A549 (cell line): ENCODE measurements around the gene SUN1. TPM values are rescaled to one million over a fixed set of nuclear protein-coding genes. Genes with fewer than 3 reads are reported as not detected.

Source experiments
- ATAC-seq, 2 experiments: fragments of 200-7000 bp in 1 of 2; fragments of >200 bp in 1 of 2; cut with Nextera tagmentation in 1 of 2; cut with Tn5 transposase in 1 of 2; 3 replicates each; pipeline versions ENCODE4 v1.8.0 to v1.9.1; 2018 to 2020; ENCODE audit warnings: mild to moderate bottlenecking in 1 of 2, moderate library complexity in 1 of 2
- CTCF ChIA-PET: fragments of 300-600 bp; sonication (Branson Sonifier 250); formaldehyde crosslinking; extraction: SDS; loops from one replicate; lab custom pipeline; 2021; ENCODE audit warnings: antibody characterized with exemption, inconsistent platforms; lab: Yijun Ruan, JAX
- POLR2A ChIA-PET: fragments of 350-600 bp; formaldehyde crosslinking; extraction: SDS; loops from one replicate; lab custom pipeline; 2021; ENCODE audit warnings: antibody characterized with exemption, inconsistent platforms; lab: Yijun Ruan, JAX
- DNase-seq, 2 experiments: peaks; one replicate each; pipeline versions ENCODE4 v3.0.0 to v3.0.0-alpha.2; 2011 to 2016; ENCODE audit warnings: low read depth in 1 of 2, low spot score in 1 of 2
- FAIRE-seq: peaks from 2 replicates; lab custom pipeline; 2011; peaks lifted over from hg19 to GRCh38; lab: Jason Lieb, UNC
- H3K27ac ChIP-seq, 2 experiments: fragments of >200 bp; sonication (Bioruptor Twin); formaldehyde crosslinking; 3 replicates each; pipeline ENCODE4 v1.5.1; 2016 to 2017
- H3K4me1 ChIP-seq: fragments of >200 bp; sonication (Bioruptor Twin); formaldehyde crosslinking; 3 replicates; pipeline ENCODE4 v1.6.1; 2016
- H3K4me2 ChIP-seq: fragments of >200 bp; sonication (Bioruptor Twin); formaldehyde crosslinking; 3 replicates; pipeline ENCODE4 v1.6.1; 2016
- H3K4me3 ChIP-seq: fragments of >200 bp; sonication (Bioruptor Twin); formaldehyde crosslinking; 3 replicates; pipeline ENCODE4 v1.5.1; 2016
- H3K9me3 ChIP-seq: fragments of >200 bp; sonication (Bioruptor Twin); formaldehyde crosslinking; 3 replicates; pipeline ENCODE4 v1.6.1; 2016
- ATOH8 ChIP-seq: fragments of 250-450 bp; sonication (Bioruptor Pico); IDR thresholded peaks from 2 replicates; pipeline ENCODE4 v1.5.0; 2020; ENCODE audit warnings: low read depth, mild to moderate bottlenecking, moderate library complexity
- BHLHE40 ChIP-seq: IDR thresholded peaks from 2 replicates; pipeline ENCODE4 v1.6.1; 2012; ENCODE audit warnings: low read depth, low read length, inconsistent platforms
- CBX2 ChIP-seq: fragments of 200-600 bp; sonication (generic); IDR thresholded peaks from 2 replicates; pipeline ENCODE4 v1.6.1; 2016; ENCODE audit warnings: low read depth, mild to moderate bottlenecking, borderline replicate concordance
- CBX8 ChIP-seq: fragments of 200-600 bp; sonication (generic); IDR thresholded peaks from 2 replicates; pipeline ENCODE4 v1.6.1; 2016
- CEBPB ChIP-seq, 2 experiments: fragments of >200 bp in 1 of 2; sonication (Bioruptor Twin) in 1 of 2; formaldehyde crosslinking in 1 of 2; IDR thresholded peaks; 2 replicates each; pipeline ENCODE4 v1.6.1; 2012 to 2016
- CHD2 ChIP-seq: fragments of 150-350 bp; IDR thresholded peaks from 2 replicates; pipeline ENCODE4 v1.6.1; 2014; ENCODE audit warnings: low read length; ENCODE audit not compliant: partially characterized antibody
- CTCF ChIP-seq: fragments of >200 bp; sonication (Bioruptor Twin); formaldehyde crosslinking; IDR thresholded peaks from 3 replicates; pipeline ENCODE4 v1.5.1; 2016
- E2F6 ChIP-seq: IDR thresholded peaks from 2 replicates; pipeline ENCODE4 v1.6.1; 2012; ENCODE audit warnings: low read depth, borderline replicate concordance
- EP300 ChIP-seq, 2 experiments: fragments of >200 bp; sonication (Bioruptor Twin); formaldehyde crosslinking; IDR thresholded peaks; 2 replicates in 1 of 2; 3 replicates in 1 of 2; pipeline ENCODE4 v1.6.1; 2016 to 2017
- FOXS1 ChIP-seq: fragments of 250-450 bp; sonication (Bioruptor Pico); IDR thresholded peaks from 2 replicates; pipeline ENCODE4 v1.5.0; 2020; ENCODE audit warnings: mild to moderate bottlenecking, moderate library complexity
- HEYL ChIP-seq: fragments of 250-450 bp; sonication (Bioruptor Pico); IDR thresholded peaks from 2 replicates; pipeline ENCODE4 v1.8.0; 2021; ENCODE audit warnings: mild to moderate bottlenecking, moderate library complexity
- HMGXB4 ChIP-seq: fragments of 250-450 bp; sonication (Bioruptor Pico); IDR thresholded peaks from 2 replicates; pipeline ENCODE4 v1.5.0; 2021; ENCODE audit warnings: mild to moderate bottlenecking, moderate library complexity, borderline replicate concordance
- HOXB13 ChIP-seq: fragments of 250-450 bp; sonication (Bioruptor Pico); IDR thresholded peaks from 2 replicates; pipeline ENCODE4 v1.5.0; 2020; ENCODE audit warnings: low read depth, mild to moderate bottlenecking, moderate library complexity
- JUNB ChIP-seq: fragments of >200 bp; sonication (Bioruptor Twin); formaldehyde crosslinking; IDR thresholded peaks from 2 replicates; pipeline ENCODE4 v1.6.1; 2016
- KDM5A ChIP-seq: fragments of 200-600 bp; sonication (generic); IDR thresholded peaks from 2 replicates; pipeline ENCODE4 v1.6.1; 2016; ENCODE audit warnings: antibody characterized with exemption, mild to moderate bottlenecking
- NR3C1 ChIP-seq: fragments of >200 bp; sonication (Bioruptor Twin); formaldehyde crosslinking; IDR thresholded peaks from 3 replicates; pipeline ENCODE4 v1.6.1; 2017
- PHF8 ChIP-seq: fragments of 200-600 bp; sonication (generic); IDR thresholded peaks from 2 replicates; pipeline ENCODE4 v1.6.1; 2016; ENCODE audit warnings: low read depth, mild to moderate bottlenecking, antibody characterized with exemption, moderate library complexity, borderline replicate concordance
- POLR2AphosphoS2 ChIP-seq: conservative IDR thresholded peaks from 2 replicates; pipeline ENCODE4 v1.6.1; 2012; ENCODE audit warnings: low read length, improper control_type of control experiment, inconsistent platforms
- RAD21 ChIP-seq, 2 experiments: fragments of >200 bp in 1 of 2; sonication (Bioruptor Twin) in 1 of 2; formaldehyde crosslinking in 1 of 2; IDR thresholded peaks in 1 of 2; conservative IDR thresholded peaks in 1 of 2; 2 replicates in 1 of 2; 3 replicates in 1 of 2; pipeline ENCODE4 v1.6.1; 2012 to 2018; ENCODE audit warnings: inconsistent platforms in 1 of 2
- RARB ChIP-seq: fragments of 250-450 bp; sonication (Bioruptor Pico); IDR thresholded peaks from 2 replicates; pipeline ENCODE4 v1.8.0; 2021; ENCODE audit warnings: mild to moderate bottlenecking, moderate library complexity
- TP53 ChIP-seq: fragments of 250-450 bp; sonication (Bioruptor Pico); IDR thresholded peaks from 2 replicates; pipeline ENCODE4 v1.5.0; 2021; ENCODE audit warnings: mild to moderate bottlenecking, moderate library complexity
- USF2 ChIP-seq: fragments of 450-650 bp; IDR thresholded peaks from 2 replicates; pipeline ENCODE4 v1.6.1; 2014; ENCODE audit warnings: antibody characterized with exemption
- ZC3H11A ChIP-seq: fragments of 450-650 bp; IDR thresholded peaks from 2 replicates; pipeline ENCODE4 v1.6.1; 2014; ENCODE audit warnings: antibody characterized with exemption, mild to moderate bottlenecking
- ZFP36 ChIP-seq: fragments of 450-650 bp; IDR thresholded peaks from 2 replicates; pipeline ENCODE4 v1.6.1; 2014; ENCODE audit warnings: borderline replicate concordance; ENCODE audit not compliant: partially characterized antibody
- WGBS: methylation state at CpG from one replicate; pipeline ENCODE4 v1.1.6; 2017; ENCODE audit errors: missing lambda C conversion rate; 5-methylcytosine and 5-hydroxymethylcytosine counted together
- polyA plus RNA-seq, 4 experiments: library from polyadenylated mRNA; depleted of rRNA in 3 of 4; stranded (reverse); fragments of >200 nt; fragmentation: RNase III in 1 of 4; extraction: RNeasy Plus Mini Kit Qiagen cat#74134 plus additional on column Dnase treatment in 1 of 4; gene quantifications; 2 replicates in 3 of 4; 3 replicates in 1 of 4; pipeline ENCODE4 v1.2.3, GENCODE V29; 2011 to 2017

Gene SUN1
- polyA plus RNA-seq, 2 of the 4 experiments (the other 2 are of a cell fraction) = 60.7 to 130 TPM

GRCh38 chr7:918118-918425, 85.8 kb downstream of the SUN1 start:
- 79% methylated on average over 9 of the region's 9 CpGs for WGBS
- Histone ChIP-seq H3K4me1 (peaks cover 17% of the 10 kb centered on the region), H3K4me3 (no peak overlapping the region), H3K27ac (no peak overlapping the region), H3K4me2 (no peak overlapping the region), H3K9me3 (no peaks in the 10 kb centered on the region)
- ATAC-seq (no peak), DNase-seq (no peak), FAIRE-seq (no peak)
- ChIA-PET CTCF (interaction anchor here (1.0 to 2.5 kb wide), 2 partner anchors 10 to 193 kb away, joined by 6 to 12 read pairs; no protein-coding TSS in a partner anchor), POLR2A (no interaction called here)
- no peak for TF ChIP-seq TP53
- no peak for TF ChIP-seq CHD2
- TF ChIP-seq CEBPB (IDR thresholded peaks at IDR 0.05) = no peak
- TF ChIP-seq USF2 = no peak
- TF ChIP-seq NR3C1 = no peak
- TF ChIP-seq EP300 (IDR thresholded peaks at IDR 0.05) = no peak
- TF ChIP-seq ZC3H11A = no peak
- TF ChIP-seq ZFP36 = no peak
- no peak for TF ChIP-seq JUNB
- TF ChIP-seq E2F6 = no peak
- TF ChIP-seq KDM5A = no peak
- TF ChIP-seq CTCF = no peak
- TF ChIP-seq CBX2 = no peak
- TF ChIP-seq RAD21 (conservative IDR thresholded peaks at IDR 0.05 in 1 of 2, IDR thresholded peaks at IDR 0.05 in 1 of 2) = no peak
- no peak for TF ChIP-seq ATOH8 (CRISPR knock-in tag)
- no peak for TF ChIP-seq PHF8
- TF ChIP-seq CBX8 = no peak
- TF ChIP-seq BHLHE40 = no peak
- TF ChIP-seq POLR2AphosphoS2 = no peak

- no peak overlapping the region for H3K4me3 ChIP-seq
- TF ChIP-seq HMGXB4 (no peak), HOXB13 (CRISPR knock-in tag) (no peak), RARB (no peak), HEYL (CRISPR knock-in tag) (no peak), FOXS1 (CRISPR knock-in tag) (no peak), EP300 (IDR thresholded peaks at IDR 0.05) (no peak)
- WGBS = 84% methylated on average over 7 of the region's 21 CpGs
- H3K9me3 ChIP-seq = no peaks in the 10 kb centered on the region
- ChIA-PET CTCF (interaction anchor here (0.6 to 2.5 kb wide), 3 partner anchors 10 to 192 kb away, joined by 4 to 12 read pairs (median 6); no protein-coding TSS in a partner anchor), POLR2A (no interaction called here)
- peaks cover 16% of the 10 kb centered on the region for H3K4me1 ChIP-seq
- no peak for ATAC-seq
- no peak for DNase-seq
- H3K27ac ChIP-seq = no peak overlapping the region
- FAIRE-seq = no peak
- H3K4me2 ChIP-seq = no peak overlapping the region
Measured at GRCh38 chr7:918441-919113, 86.3 kb downstream of the SUN1 start.
